A172 (cell line): ENCODE results near the gene PPIP5K1. TPM values are rescaled to one million over a fixed set of nuclear protein-coding genes. Genes with fewer than 3 reads are reported as not detected.

Source experiments
- DNase-seq: peaks from one replicate; pipeline ENCODE4 v3.0.0-alpha.2; 2015; ENCODE audit warnings: low spot score
- total RNA-seq: library from RNA; depleted of rRNA; stranded (reverse); fragments of >200 nt; shearing (Covaris generic); gene quantifications from 2 replicates; pipeline ENCODE4 v1.2.3, GENCODE V29; 2014

Gene PPIP5K1
- total RNA-seq, 1 experiment from 2014 or later: 5.5 TPM

GRCh38 chr15:43517354-43518196 lies 72.4 kb downstream of the PPIP5K1 start, which contains the start of gene MAP1A:
Gene MAP1A (plus strand): TSS chr15:43517608. CDS start chr15:43521474, 3,866 bp downstream.
- peak; percentile 40 for DNase-seq

- DNase-seq: peak; percentile 36
Observed at GRCh38 chr15:43516801-43517353, 73.1 kb downstream of the PPIP5K1 start.

- DNase-seq: no peak
Observed at GRCh38 chr15:43516185-43516584, 73.8 kb downstream of the PPIP5K1 start.

- no peak for DNase-seq
Observed at GRCh38 chr15:43515741-43516140, 74.3 kb downstream of the PPIP5K1 start.

- DNase-seq: no peak
Observed at GRCh38 chr15:43514241-43515057, 75.6 kb downstream of the PPIP5K1 start.

GRCh38 chr15:43513550-43513949 lies 76.5 kb downstream of the PPIP5K1 start:
- no peak for DNase-seq

- peak; percentile 21 for DNase-seq
Observed at GRCh38 chr15:43511012-43511885, 78.8 kb downstream of the PPIP5K1 start.

GRCh38 chr15:43510200-43511011 lies 79.6 kb downstream of the PPIP5K1 start:
- peak; percentile 95 for DNase-seq

GRCh38 chr15:43509660-43510199 lies 80.3 kb downstream of the PPIP5K1 start:
- no peak for DNase-seq

GRCh38 chr15:43508991-43509659 lies 80.9 kb downstream of the PPIP5K1 start:
- peak; percentile 37 for DNase-seq

- no peak for DNase-seq
Observed at GRCh38 chr15:43508421-43508820, 81.6 kb downstream of the PPIP5K1 start.

GRCh38 chr15:43505738-43506137 lies 84.3 kb downstream of the PPIP5K1 start:
- no peak for DNase-seq

- DNase-seq: no peak
Observed at GRCh38 chr15:43499635-43500034, 90.4 kb downstream of the PPIP5K1 start.

- DNase-seq: no peak
Observed at GRCh38 chr15:43498990-43499389, 91.0 kb downstream of the PPIP5K1 start.

GRCh38 chr15:43493703-43494472 lies 96.1 kb downstream of the PPIP5K1 start:
- no peak for DNase-seq

GRCh38 chr15:43492673-43493601 lies 97.1 kb downstream of the PPIP5K1 start, which contains the start of gene TP53BP1:
Gene TP53BP1 (minus strand): TSS chr15:43493156. CDS start chr15:43493043, 113 bp downstream.
- peak; percentile 91 for DNase-seq

- DNase-seq: no peak
Observed at GRCh38 chr15:43492266-43492665, 97.7 kb downstream of the PPIP5K1 start.

- no peak for DNase-seq
Observed at GRCh38 chr15:43489191-43489590, 100.8 kb downstream of the PPIP5K1 start.
